HG02973 (cell line): ENCODE measurements around the gene PIK3R1.
"Not testable (repeated sequence)": the region's sequence is repeated elsewhere in the genome, so short reads cannot be mapped to it uniquely, and the experiment has no call there.

ENCODE experiments used
- ATAC-seq: cut with Tn5 transposase; IDR thresholded peaks from one replicate; pipeline ENCODE4 v1.9.1; 2021; ENCODE audit warnings: moderate library complexity; ENCODE audit not compliant: unreplicated experiment

The PIK3R1 gene

GRCh38 chr5:68192679-68193060 is 22.9 kb upstream of the PIK3R1 start:
- no peak for ATAC-seq

DNA sequence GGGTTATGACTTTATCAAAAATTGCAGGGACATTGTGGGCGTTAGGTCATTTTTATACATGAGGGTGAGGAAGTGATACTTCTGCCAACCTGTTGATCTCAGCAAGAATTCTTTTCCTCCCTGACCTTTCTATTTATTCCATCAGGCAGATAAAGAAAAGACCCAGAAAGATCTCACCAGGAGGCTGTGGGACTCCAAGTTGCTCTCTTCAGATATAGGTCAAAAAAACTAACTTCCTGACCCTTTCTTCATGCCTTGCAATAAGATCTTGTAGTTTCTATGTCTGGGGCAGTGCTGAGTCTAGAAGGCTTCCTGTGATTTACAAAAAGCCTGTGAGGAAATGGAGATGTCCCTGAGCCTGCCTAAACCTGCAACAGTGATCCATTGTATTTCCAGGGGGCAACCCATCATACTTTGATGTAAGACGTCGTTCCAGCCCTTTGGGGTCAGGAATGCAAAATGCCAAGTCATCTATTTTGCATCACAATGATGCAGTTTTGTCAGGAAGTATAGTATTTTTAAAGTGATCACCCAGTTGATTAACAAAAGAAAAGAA is 22.0 kb upstream of the PIK3R1 start:
- no peak for ATAC-seq

DNA sequence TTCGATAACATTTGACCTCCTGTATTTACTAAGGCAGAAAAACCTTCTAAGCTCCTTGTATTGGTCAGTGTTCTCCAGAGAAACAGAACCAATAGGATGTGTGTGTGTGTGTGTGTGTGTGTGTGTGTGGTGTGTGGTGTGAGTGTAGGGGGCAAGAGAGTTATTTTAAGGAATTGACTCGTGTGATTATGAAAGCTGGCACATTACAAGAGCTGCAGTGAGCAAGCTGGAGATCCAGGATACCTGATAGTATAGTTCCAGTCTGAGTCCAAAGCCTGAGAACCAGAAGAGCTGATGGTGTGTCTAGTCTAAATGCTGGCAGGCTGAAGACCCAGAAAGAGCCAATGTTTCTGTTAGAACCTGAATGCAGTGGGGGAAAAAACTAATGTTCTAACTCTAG is 21.2 kb upstream of the PIK3R1 start:
- no peak for ATAC-seq

- ATAC-seq = no peak
Observed at GRCh38 chr5:68195137-68195536, 20.4 kb upstream of the PIK3R1 start.

DNA sequence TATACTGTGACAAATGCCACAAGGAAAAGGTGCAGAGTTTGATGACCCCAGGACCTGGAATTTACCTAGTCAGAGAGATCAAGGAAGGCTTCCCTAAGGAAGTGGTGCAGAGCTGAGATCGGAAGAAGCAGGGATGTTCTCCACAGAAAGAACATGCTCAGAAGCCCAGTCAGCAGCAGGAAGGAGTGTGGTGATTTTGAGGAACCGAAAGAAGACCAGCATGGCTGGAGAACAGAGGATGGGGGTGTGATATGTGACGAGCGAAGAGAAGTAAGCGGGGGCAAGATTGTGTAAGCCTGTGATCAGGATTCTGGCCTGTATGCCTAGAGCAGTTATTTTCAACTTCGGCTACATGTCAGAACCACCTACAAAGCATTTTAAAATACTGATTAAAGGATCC is 18.7 kb upstream of the PIK3R1 start:
- peak; percentile 93 for ATAC-seq

DNA sequence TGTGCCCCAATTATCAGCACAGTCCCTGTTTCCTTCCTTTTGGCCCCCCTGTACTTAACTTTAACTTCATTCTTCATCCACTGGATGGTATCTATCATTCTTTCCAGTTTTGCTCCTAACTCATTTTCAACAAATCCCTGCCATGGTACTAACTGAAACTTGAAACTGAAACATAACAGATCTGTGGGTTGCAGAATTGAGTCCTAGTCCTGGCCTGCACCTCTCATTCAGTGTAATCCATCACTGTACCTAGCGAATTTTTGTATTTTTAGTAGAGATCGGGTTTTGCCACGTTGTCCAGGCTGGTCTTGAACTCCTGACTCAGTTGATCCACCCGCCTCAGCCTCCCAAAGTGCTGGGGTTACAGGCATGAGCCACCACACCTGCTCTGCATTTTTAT is 15.3 kb upstream of the PIK3R1 start:
- ATAC-seq = no peak

GRCh38 chr5:68210654-68211053 is 4.9 kb upstream of the PIK3R1 start:
- not testable (repeated sequence) for ATAC-seq

- ATAC-seq = peak; percentile 8
Observed at GRCh38 chr5:68214482-68215207, 911 bp upstream of the PIK3R1 start.

DNA sequence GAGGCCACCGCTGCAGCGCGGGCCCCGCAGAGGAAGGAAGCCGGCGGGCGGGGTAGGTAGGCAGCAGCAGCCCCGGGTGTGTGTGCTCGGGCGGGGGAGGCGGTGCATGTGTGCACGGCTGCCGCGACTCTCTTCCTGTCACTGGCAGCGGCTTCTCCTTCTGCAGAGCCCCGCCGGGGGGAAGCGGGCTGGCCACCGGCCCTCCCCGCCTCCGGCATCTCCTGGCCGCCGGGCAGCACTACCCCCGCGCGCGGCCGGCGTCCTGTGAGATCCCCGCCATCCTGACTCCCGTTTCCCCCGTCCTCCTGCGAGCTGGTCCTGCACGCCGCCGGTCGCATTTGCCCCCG is 315 bp downstream of the PIK3R1 start:
- peak; percentile 43 for ATAC-seq

DNA sequence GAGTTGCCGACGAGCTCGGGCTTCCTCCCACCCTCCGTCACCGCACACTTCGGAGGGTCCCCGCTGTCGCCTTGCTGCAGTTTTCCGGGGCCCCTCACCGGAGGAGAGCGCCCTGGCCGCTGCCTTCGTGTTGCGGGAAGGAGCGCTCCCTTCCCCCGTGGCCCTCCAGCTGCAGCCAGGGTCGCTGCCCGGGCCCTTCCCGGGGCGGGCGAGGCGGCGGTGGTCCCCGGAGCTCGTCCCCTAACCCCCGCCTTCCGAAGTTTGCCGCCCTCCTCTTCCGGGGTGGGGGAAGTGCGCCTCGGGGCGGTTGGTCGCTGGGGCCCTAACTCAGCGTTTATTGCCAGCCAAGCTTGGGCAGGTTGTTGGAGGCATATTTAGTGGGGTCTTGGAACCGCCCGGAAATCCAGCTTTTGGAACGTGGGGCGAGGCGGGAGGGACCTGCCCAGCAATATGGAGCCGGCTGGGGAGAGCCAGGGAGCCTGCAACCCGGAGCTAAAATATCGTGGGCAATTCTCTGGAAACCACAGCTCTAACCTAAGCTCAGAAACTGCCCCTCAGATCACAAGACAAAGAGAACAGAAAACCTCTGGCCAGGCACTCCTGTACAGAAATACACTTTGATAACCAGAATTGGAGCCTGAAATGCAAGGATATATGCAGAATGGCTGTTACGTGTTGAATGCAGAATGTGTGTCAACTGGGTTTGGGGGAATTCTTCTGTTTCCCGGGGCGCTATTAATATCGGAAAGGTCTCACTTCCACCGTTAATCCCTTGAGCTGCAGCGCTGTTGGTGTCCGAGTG is 890 bp downstream of the PIK3R1 start:
- ATAC-seq = peak; percentile 20

DNA sequence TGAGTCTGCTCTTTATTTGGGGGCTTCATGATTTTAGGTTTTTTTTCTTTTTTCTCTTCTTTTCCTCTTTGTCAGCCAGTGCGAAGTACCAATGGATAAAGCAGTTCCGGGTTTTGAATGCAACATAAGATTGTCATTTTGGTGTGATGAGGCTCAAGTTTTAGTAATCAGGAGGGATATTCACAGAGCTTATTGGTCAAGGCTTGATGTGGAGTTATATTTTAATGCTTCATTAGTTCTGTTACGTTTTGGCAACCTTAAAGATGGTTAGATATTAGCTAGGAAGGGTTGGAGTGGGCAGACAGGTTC is 1.4 kb downstream of the PIK3R1 start:
- ATAC-seq = no peak

GRCh38 chr5:68217528-68217927 is 2.0 kb downstream of the PIK3R1 start:
- no peak for ATAC-seq

DNA sequence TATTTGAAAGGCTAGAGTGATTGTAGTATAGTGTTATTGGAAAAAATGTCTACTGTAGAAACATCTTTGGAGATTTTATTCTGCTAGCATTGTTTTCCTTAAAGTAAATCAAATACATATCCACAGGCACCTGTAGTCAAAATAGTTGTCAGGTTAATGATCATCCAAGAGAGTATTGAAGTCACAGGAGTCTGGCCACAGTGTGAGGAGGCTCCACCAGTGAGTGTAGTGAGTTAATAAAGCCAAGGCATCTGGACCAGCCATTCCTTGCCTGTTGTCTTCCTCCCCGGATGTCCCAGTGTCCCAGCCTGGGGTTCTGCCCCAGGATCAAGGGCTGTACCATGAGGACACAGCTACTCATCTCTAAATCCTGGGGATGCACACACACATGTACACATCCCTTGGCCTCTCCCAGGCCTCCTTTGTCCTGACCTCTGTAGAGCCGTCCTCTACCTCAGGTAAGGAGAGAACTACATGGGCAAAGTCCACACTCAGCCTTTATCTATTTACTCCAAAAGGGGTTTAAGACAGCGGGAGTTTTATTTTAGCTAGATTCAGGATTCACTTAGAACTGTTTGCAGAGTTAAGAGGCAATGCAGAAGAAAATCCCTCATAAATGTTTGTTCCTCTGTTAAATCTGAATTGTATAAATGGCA is 3.7 kb downstream of the PIK3R1 start:
- ATAC-seq = no peak

DNA sequence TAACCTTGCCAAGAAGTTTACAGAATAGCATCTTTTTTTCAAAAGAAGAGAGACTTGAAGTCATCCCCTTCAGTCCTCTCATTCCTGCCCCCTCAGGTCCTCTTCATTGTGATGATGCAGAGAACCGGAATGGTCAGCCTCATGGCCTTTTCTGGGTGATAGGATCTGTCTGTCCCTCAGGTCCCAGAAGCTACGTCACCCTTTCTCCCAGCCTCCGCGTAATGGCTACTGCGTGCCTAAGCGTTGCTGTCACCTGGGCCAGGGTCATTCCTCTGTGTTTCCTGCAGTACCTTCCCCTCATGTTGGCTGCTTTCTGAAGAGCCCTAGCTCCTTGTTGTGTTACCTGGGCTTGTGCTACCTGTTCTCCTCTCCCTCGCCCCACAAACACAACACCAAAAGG is 4.7 kb downstream of the PIK3R1 start:
- ATAC-seq = no peak

DNA sequence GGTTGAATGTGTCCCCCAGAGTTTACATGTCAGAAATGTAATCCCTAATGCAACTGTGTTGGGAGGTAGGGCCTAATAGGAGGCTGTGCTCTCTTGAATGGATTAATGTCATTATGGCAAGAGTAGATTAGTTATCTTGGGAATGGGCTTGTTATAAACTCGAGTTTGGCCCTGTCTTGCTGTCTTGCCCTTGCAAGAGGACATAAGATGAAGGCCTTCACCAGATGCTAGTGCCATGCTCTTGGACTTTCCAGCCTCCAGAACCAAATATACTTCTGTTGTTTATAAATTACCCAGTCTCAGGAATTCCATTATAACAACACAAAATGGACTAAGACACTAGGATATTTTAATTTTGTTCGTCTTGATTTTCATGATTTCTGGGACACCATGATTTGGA is 5.4 kb downstream of the PIK3R1 start:
- no peak for ATAC-seq

GRCh38 chr5:68221488-68221887 is 5.9 kb downstream of the PIK3R1 start:
- no peak for ATAC-seq

GRCh38 chr5:68222310-68222709 is 6.8 kb downstream of the PIK3R1 start:
- ATAC-seq = no peak

GRCh38 chr5:68222824-68223354 is 7.3 kb downstream of the PIK3R1 start:
- ATAC-seq = no peak

- no peak for ATAC-seq
Observed at GRCh38 chr5:68223904-68224303, 8.3 kb downstream of the PIK3R1 start.

DNA sequence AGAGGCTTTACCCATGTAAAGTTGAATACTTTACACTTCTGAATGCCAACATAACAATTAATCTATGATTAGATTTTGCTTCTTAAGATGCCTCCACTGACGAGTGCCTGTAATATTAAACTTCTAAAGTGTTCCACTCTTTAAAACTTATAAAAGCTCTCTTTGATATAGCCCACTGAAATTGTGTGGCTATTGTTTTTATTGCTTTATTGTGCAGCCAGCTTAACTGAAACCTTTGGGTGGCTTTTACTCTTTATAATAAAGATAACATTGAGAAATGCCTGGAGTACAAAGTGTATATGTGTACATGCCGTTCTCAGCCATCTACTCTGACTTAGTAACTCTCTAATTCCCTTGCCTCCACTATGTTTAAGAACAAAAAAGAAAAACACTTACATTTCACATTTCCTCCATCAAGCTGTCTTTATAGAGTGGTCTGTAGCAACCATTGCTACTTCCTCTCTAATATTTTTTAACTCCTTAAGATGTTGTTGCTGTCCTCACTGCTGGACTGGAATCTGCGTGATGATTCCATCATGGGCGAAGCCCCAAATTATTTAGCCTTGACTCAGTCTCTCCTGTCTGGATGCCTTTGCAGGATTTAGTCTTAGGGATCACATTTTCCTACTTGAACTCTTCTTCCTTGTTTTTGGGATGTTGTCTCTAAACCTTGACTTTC is 9.1 kb downstream of the PIK3R1 start:
- ATAC-seq = no peak
